K562 (cell line): ENCODE data around the gene KIRREL1. TPM values are rescaled to one million over a fixed set of nuclear protein-coding genes. Genes with fewer than 3 reads are reported as not detected.

Experiments used
- ATAC-seq: fragments of 200-7000 bp; cut with Tn5 transposase; 3 replicates; pipeline ENCODE4 v1.9.1; 2020; ENCODE audit warnings: moderate library complexity
- BruUV-seq: library from RNA; stranded (reverse); fragments of 400-500 nt; replicated peaks from 2 replicates; lab custom pipeline; 2021; lab: Mats Ljungman, UMichigan
- CTCF ChIA-PET: fragments of 300-600 bp; formaldehyde crosslinking; extraction: SDS; loops from one replicate; lab custom pipeline; 2021; ENCODE audit warnings: low intra/inter-chr PET ratio; lab: Yijun Ruan, JAX
- POLR2A ChIA-PET: fragments of 300-600, 350-650 bp; sonication (Branson Sonifier 250); formaldehyde crosslinking; extraction: SDS; loops from one replicate; lab custom pipeline; 2021; ENCODE audit warnings: antibody characterized with exemption, inconsistent platforms; lab: Yijun Ruan, JAX
- DNase-seq, 4 experiments: peaks; one replicate each; pipeline versions ENCODE4 v3.0.0 to v3.0.0-alpha.2; 2011 to 2018; ENCODE audit warnings: low spot score in 3 of 4, mixed read lengths in 3 of 4; ENCODE audit errors: extremely low read depth in 1 of 4
- FAIRE-seq: peaks from 2 replicates; lab custom pipeline; 2011; peaks lifted over from hg19 to GRCh38; lab: Jason Lieb, UNC
- H2AFZ ChIP-seq: 2 replicates; pipeline ENCODE4 v1.6.0; 2011; ENCODE audit warnings: low read depth, low read length, control low read depth, inconsistent platforms
- H3K27ac ChIP-seq: fragments of 200-600 bp; 3 replicates; pipeline ENCODE4 v1.8.0; 2011; ENCODE audit warnings: low read depth, mild to moderate bottlenecking, control low read depth, inconsistent platforms, low read length, moderate library complexity, mixed read lengths; ENCODE audit errors: extremely low read depth
- H3K27me3 ChIP-seq, 2 experiments: fragments of 300-600 bp in 1 of 2; 2 replicates in 1 of 2; 3 replicates in 1 of 2; pipeline versions ENCODE4 v1.6.0 to v1.8.0; 2011; ENCODE audit warnings: inconsistent platforms in 2 of 2, low read length in 2 of 2, mild to moderate bottlenecking in 1 of 2, mixed read lengths in 1 of 2, moderate library complexity in 1 of 2; ENCODE audit not compliant: control insufficient read depth in 2 of 2, insufficient read depth in 2 of 2
- H3K36me3 ChIP-seq: fragments of 300-600 bp; 3 replicates; pipeline ENCODE4 v1.8.0; 2011; ENCODE audit warnings: mild to moderate bottlenecking, low read length, inconsistent platforms; ENCODE audit not compliant: control insufficient read depth, insufficient read depth
- H3K4me1 ChIP-seq, 2 experiments: fragments of 200-600 bp in 1 of 2; replicated peaks in 1 of 2; 2 replicates in 1 of 2; 3 replicates in 1 of 2; pipeline versions ENCODE4 v1.5.1 to v1.8.0; 2011; ENCODE audit warnings: inconsistent platforms in 2 of 2, low read length in 2 of 2, mild to moderate bottlenecking in 1 of 2, mixed read lengths in 1 of 2, moderate library complexity in 1 of 2; ENCODE audit not compliant: control insufficient read depth in 2 of 2, insufficient read depth in 2 of 2
- H3K4me2 ChIP-seq: 2 replicates; pipeline ENCODE4 v1.6.1; 2011; ENCODE audit warnings: low read length, control low read depth, inconsistent platforms, mixed read lengths; ENCODE audit not compliant: insufficient read depth
- H3K4me3 ChIP-seq: fragments of 200-600 bp; sonication (generic), shearing (Covaris generic); 2 replicates; pipeline ENCODE4 v1.5.1; 2016; ENCODE audit warnings: control low read depth, inconsistent platforms
- H3K79me2 ChIP-seq: fragments of 200-600 bp; 3 replicates; pipeline ENCODE4 v1.8.0; 2011; ENCODE audit warnings: low read length, inconsistent platforms; ENCODE audit not compliant: control insufficient read depth, insufficient read depth
- H3K9ac ChIP-seq, 2 experiments: 2 replicates each; pipeline versions ENCODE4 v1.6.0 to v1.6.1; 2011; ENCODE audit warnings: low read depth in 2 of 2, low read length in 2 of 2, control low read depth in 1 of 2, inconsistent platforms in 1 of 2, mild to moderate bottlenecking in 1 of 2, mixed read lengths in 1 of 2; ENCODE audit not compliant: insufficient read depth in 1 of 2
- H3K9me1 ChIP-seq: one replicate; pipeline ENCODE4 v1.6.0; 2011; ENCODE audit warnings: inconsistent platforms, mild to moderate bottlenecking, low read length, moderate library complexity; ENCODE audit not compliant: control insufficient read depth, insufficient read depth
- H3K9me3 ChIP-seq: replicated peaks from 2 replicates; pipeline ENCODE4 v1.5.1; 2011; ENCODE audit warnings: low read depth, low read length, inconsistent platforms; ENCODE audit not compliant: control insufficient read depth, insufficient read depth
- H4K20me1 ChIP-seq: replicated peaks from 2 replicates; pipeline ENCODE4 v1.6.1; 2011; ENCODE audit warnings: low read length, inconsistent platforms, mixed read lengths; ENCODE audit not compliant: control insufficient read depth, insufficient read depth
- BACH1 ChIP-seq: fragments of 200-800 bp; sonication (Bioruptor generic); IDR thresholded peaks from 2 replicates; pipeline ENCODE4 v1.6.1; 2016; ENCODE audit warnings: missing genetic modification characterization, missing compliant biosample characterization
- C11orf30 ChIP-seq: fragments of 450-650 bp; IDR thresholded peaks from 2 replicates; pipeline ENCODE4 v1.6.1; 2016; ENCODE audit warnings: low read depth, mild to moderate bottlenecking
- HOMEZ ChIP-seq: fragments of 250-450 bp; sonication (Bioruptor Pico); IDR thresholded peaks from 2 replicates; pipeline ENCODE4 v1.4.0; 2020; ENCODE audit warnings: mild to moderate bottlenecking, moderate library complexity
- KAT2B ChIP-seq: IDR thresholded peaks from one replicate; pipeline ENCODE4 v1.6.1; 2012; ENCODE audit warnings: low read depth, mild to moderate bottlenecking, control low read depth, inconsistent platforms, low read length, moderate library complexity
- MAFG ChIP-seq: fragments of 450-650 bp; conservative IDR thresholded peaks from 2 replicates; pipeline ENCODE4 v1.6.1; 2016; ENCODE audit warnings: missing genetic modification characterization, missing compliant biosample characterization
- NFE2 ChIP-seq: IDR thresholded peaks from 2 replicates; pipeline ENCODE4 v1.6.1; 2014; ENCODE audit warnings: antibody characterized with exemption, low read depth
- PBX2 ChIP-seq, 2 experiments: IDR thresholded peaks in 1 of 2; conservative IDR thresholded peaks in 1 of 2; 2 replicates each; pipeline ENCODE4 v1.6.1; 2016; ENCODE audit warnings: low read depth in 2 of 2, mild to moderate bottlenecking in 1 of 2, missing compliant biosample characterization in 1 of 2, missing genetic modification characterization in 1 of 2, moderate library complexity in 1 of 2
- PKNOX1 ChIP-seq: fragments of 450-650 bp; IDR thresholded peaks from 2 replicates; pipeline ENCODE4 v1.6.1; 2016
- ZBTB49 ChIP-seq: sonication (generic); formaldehyde crosslinking; IDR thresholded peaks from 2 replicates; pipeline ENCODE4 v1.8.0; 2022; ENCODE audit warnings: missing genetic modification reagents, mild to moderate bottlenecking, borderline replicate concordance
- ZNF23 ChIP-seq: fragments of 250-450 bp; sonication (Bioruptor Pico); IDR thresholded peaks from 2 replicates; pipeline ENCODE4 v1.4.0; 2020; ENCODE audit warnings: mild to moderate bottlenecking
- ZNF639 ChIP-seq, 2 experiments: fragments of 200-800 bp in 1 of 2; sonication (Bioruptor generic) in 1 of 2; sonication (generic) in 1 of 2; formaldehyde crosslinking in 1 of 2; IDR thresholded peaks in 1 of 2; conservative IDR thresholded peaks in 1 of 2; 2 replicates each; pipeline versions ENCODE4 v1.5.0 to v1.6.1; 2016 to 2020; ENCODE audit warnings: missing compliant biosample characterization in 1 of 2, missing genetic modification characterization in 1 of 2, missing genetic modification reagents in 1 of 2
- WGBS: fragments of 100-300 bp; shearing (Covaris generic); methylation state at CpG from one replicate; pipeline ENCODE4 v1.1.6; 2016; ENCODE audit warnings: low coverage, mixed read lengths; ENCODE audit not compliant: insufficient coverage; ENCODE audit errors: missing lambda C conversion rate; 5-methylcytosine and 5-hydroxymethylcytosine counted together
- in situ Hi-C: fragments of 300-500 bp; cut with MboI; formaldehyde crosslinking; loops from 4 replicates; pipeline ENCODE4 v1.15.0; 2018; ENCODE audit warnings: inconsistent platforms, mixed read lengths
- intact Hi-C: fragments of 100-400 bp; cut with micrococcal nuclease; formaldehyde crosslinking; loops from 2 replicates; pipeline ENCODE4 v1.14.2; 2022
- polyA plus RNA-seq, 8 experiments: library from polyadenylated mRNA; depleted of rRNA in 4 of 8; stranded (reverse) in 5 of 8; unstranded in 3 of 8; fragments of >200 nt; fragmentation: Nextera tagmentation in 2 of 8; fragmentation: Illumina TruSeq in 1 of 8; extraction: Ambion mirVana in 2 of 8; extraction: Trizol in 1 of 8; gene quantifications; 2 replicates each; pipeline versions ENCODE4 v1.2.1 to v1.2.3, GENCODE V29; 2011 to 2014; ENCODE audit warnings: inconsistent platforms in 1 of 8, missing spikeins in 1 of 8
- total RNA-seq, 7 experiments: library from RNA; depleted of rRNA in 6 of 7; stranded (reverse); fragments of >200 nt in 6 of 7; fragmentation: Illumina TruSeq in 2 of 7; extraction: Trizol in 2 of 7; gene quantifications; 2 replicates each; pipeline versions ENCODE4 v1.2.1 to v1.2.3, GENCODE V29; 2011 to 2021; ENCODE audit warnings: low replicate concordance in 1 of 7

The KIRREL1 gene
- total and polyA plus RNA-seq, 9 of the 15 experiments (the other 6 are each of a cell fraction or from before 2014, with no cell fraction given), result under 0.01 to 0.22 (median 0.03) TPM; not detected in 3

- Histone ChIP-seq H3K4me1 (peaks cover 11 to 17% of the 10 kb centered on the region in 2 experiments; a peak in 4 of 5 replicates), H3K9ac (no peak overlapping the region), H3K9me1 (peaks cover 3% of the 10 kb centered on the region), H3K79me2 (no peaks in the 10 kb centered on the region), H3K27ac (no peak overlapping the region), H3K36me3 (no peaks in the 10 kb centered on the region), H3K4me3 (no peak overlapping the region), H3K27me3 (no peaks in the 10 kb centered on the region), H4K20me1 (no peaks in the 10 kb centered on the region), H2AFZ (peak overlapping the region; percentile 48; the same call in 1 of the 2 replicates), H3K9me3 (no peaks in the 10 kb centered on the region), H3K4me2 (peak overlapping the region; percentile 53)
- ATAC-seq (no peak), FAIRE-seq (no peak), DNase-seq (peak in 1 of 4 experiments; percentile 6)
- in situ Hi-C loops, result no loop called here
- TF ChIP-seq HOMEZ (CRISPR knock-in tag), result no peak
- TF ChIP-seq ZBTB49 (CRISPR knock-in tag), result no peak
- peak; percentile 31; the same call in 1 of the 2 replicates for TF ChIP-seq BACH1 (tag)
- peak; percentile 60 for TF ChIP-seq MAFG (tag)
- TF ChIP-seq ZNF23 (CRISPR knock-in tag), result no peak
- 0 out of 4 replicates have a peak, but pooled peaks of 1 of the 2 experiments have one; percentile 28 for TF ChIP-seq ZNF639 (CRISPR knock-in tag; conservative IDR thresholded peaks at IDR 0.05 in 1 of 2, IDR thresholded peaks at IDR 0.05 in 1 of 2)
- peak; percentile 7; the same call in 1 of the 2 replicates for TF ChIP-seq C11orf30
- TF ChIP-seq KAT2B, result no peak
- no peak for TF ChIP-seq PBX2 (CRISPR knock-in tag; IDR thresholded peaks at IDR 0.05; ENCODE audit: low read depth)
- TF ChIP-seq PBX2 (tag; conservative IDR thresholded peaks at IDR 0.05; ENCODE audit: low read depth), result peak; percentile 86
- peak; percentile 19; the same call in 1 of the 2 replicates for TF ChIP-seq NFE2
- TF ChIP-seq PKNOX1, result peak; percentile 89
- ChIA-PET CTCF (no interaction called here), POLR2A (no interaction called here)
- intact Hi-C loops, result no loop called here
- BruUV-seq, result no TSS peak
- WGBS, result 19% methylated on average over 3 of the region's 3 CpGs
Observed at GRCh38 chr1:158147869-158148268, 154.4 kb downstream of the KIRREL1 start.
